Activated CD8-positive, alpha-beta T cell treated with anti-CD3 and anti-CD28 coated beads for 36 hours (primary cell): ENCODE measurements around the gene CD109. TPM values are rescaled to one million over a fixed set of nuclear protein-coding genes. Genes with fewer than 3 reads are reported as not detected.
"Not testable (repeated sequence)": the region's sequence is repeated elsewhere in the genome, so short reads cannot be mapped to it uniquely, and the experiment has no call there.

Source experiments
- ATAC-seq: fragments of 200-7000 bp; cut with Tn5 transposase; one replicate; pipeline ENCODE4 v1.10.0; 2021; ENCODE audit warnings: mild to moderate bottlenecking, moderate library complexity
- CTCF ChIA-PET: fragments of 350-600 bp; sonication (Branson Sonifier 250); formaldehyde crosslinking; loops from one replicate; lab custom pipeline; 2021; ENCODE audit warnings: antibody characterized with exemption; lab: Charles Lee
- POLR2A ChIA-PET: fragments of 350-600 bp; sonication (Branson Sonifier 250); formaldehyde crosslinking; loops from one replicate; lab custom pipeline; 2021; ENCODE audit warnings: antibody characterized with exemption; lab: Charles Lee
- DNase-seq: peaks from one replicate; pipeline ENCODE4 v3.0.0-alpha.2; 2020
- H3K27ac Mint-ChIP-seq: one replicate; pipeline ENCODE4 v1.8.0; 2021; ENCODE audit warnings: mild to moderate bottlenecking, mixed read lengths
- H3K27me3 Mint-ChIP-seq: one replicate; pipeline ENCODE4 v1.8.0; 2021; ENCODE audit warnings: mixed read lengths
- H3K36me3 Mint-ChIP-seq: one replicate; pipeline ENCODE4 v1.8.0; 2021; ENCODE audit warnings: low read depth, mixed read lengths
- H3K4me1 Mint-ChIP-seq: one replicate; pipeline ENCODE4 v1.8.0; 2021; ENCODE audit warnings: low read depth, mixed read lengths
- H3K4me3 Mint-ChIP-seq: one replicate; pipeline ENCODE4 v1.8.0; 2021; ENCODE audit warnings: mild to moderate bottlenecking, moderate library complexity, mixed read lengths
- H3K9me3 Mint-ChIP-seq: one replicate; pipeline ENCODE4 v1.8.0; 2021; ENCODE audit warnings: mixed read lengths
- CTCF ChIP-seq: fragments of 200-600 bp; IDR thresholded peaks from one replicate; pipeline ENCODE4 v1.8.0; 2022; ENCODE audit warnings: antibody characterized with exemption, mild to moderate bottlenecking
- intact Hi-C: fragments of 100-400 bp; cut with micrococcal nuclease; formaldehyde crosslinking; loops from one replicate; pipeline ENCODE4 v1.10.0; 2022
- total RNA-seq, 2 experiments: library from RNA; stranded (reverse); gene quantifications; one replicate each; pipeline ENCODE4 v1.2.3, GENCODE V29; 2021

The CD109 gene
- total RNA-seq, 2 experiments from 2014 or later, result 9.5 to 10.6 TPM

GRCh38 chr6:73671911-73672685 is 23.9 kb upstream of the CD109 start:
- Mint-ChIP-seq H3K27ac (no peak overlapping the region), H3K4me3 (no peak overlapping the region), H3K9me3 (no peaks in the 10 kb centered on the region), H3K4me1 (peaks cover 12% of the 10 kb centered on the region), H3K27me3 (peaks cover 36% of the 10 kb centered on the region), H3K36me3 (no peaks in the 10 kb centered on the region)
- intact Hi-C loops, result no loop called here
- no peak for TF ChIP-seq CTCF
- DNase-seq, result no peak
- no peak for ATAC-seq
- CTCF ChIA-PET, result interaction anchor here (1.0 to 9.9 kb wide), 3 partner anchors 16 to 67 kb away, joined by 4 to 135 read pairs (median 4); no protein-coding TSS in a partner anchor
- POLR2A ChIA-PET, result no interaction called here

- ATAC-seq, result peak; percentile 94
- peaks cover 22% of the 10 kb centered on the region for H3K27me3 Mint-ChIP-seq
- peak; percentile 93 for TF ChIP-seq CTCF
These were observed 20.4 kb upstream of the CD109 start for GRCh38 chr6:73675466-73676098.

GRCh38 chr6:73679009-73679408 is 17.0 kb upstream of the CD109 start:
- no peak for TF ChIP-seq CTCF
- H3K36me3 Mint-ChIP-seq, result no peaks in the 10 kb centered on the region
- DNase-seq, result no peak
- H3K9me3 Mint-ChIP-seq, result peaks cover 6% of the 10 kb centered on the region
- ATAC-seq, result no peak
- peaks cover 7% of the 10 kb centered on the region for H3K4me1 Mint-ChIP-seq
- H3K27me3 Mint-ChIP-seq, result peaks cover 12% of the 10 kb centered on the region
- ChIA-PET POLR2A (interaction anchor here (0.6 kb wide), 1 partner anchor 23 kb away, joined by 3 read pairs; no protein-coding TSS in a partner anchor), CTCF (interaction anchor here (0.7 to 9.9 kb wide), 2 partner anchors 26 to 53 kb away, joined by 3 to 135 read pairs; no protein-coding TSS in a partner anchor)
- H3K4me3 Mint-ChIP-seq, result no peak overlapping the region
- H3K27ac Mint-ChIP-seq, result no peak overlapping the region
- intact Hi-C loops, result no loop called here

More at GRCh38 chr6:73675466-73676098, 20.4 kb upstream of the CD109 start:
- peak; percentile 84 for DNase-seq
- intact Hi-C loops, result loop anchor here (1.0 kb wide), 1 partner anchor 58 kb away; no protein-coding TSS in a partner anchor
- H3K36me3 Mint-ChIP-seq, result no peaks in the 10 kb centered on the region
- CTCF ChIA-PET, result interaction anchor here (0.6 to 9.9 kb wide), 19 partner anchors 8 to 1534 kb away, joined by 3 to 135 read pairs (median 6); no protein-coding TSS in a partner anchor
- H3K4me3 Mint-ChIP-seq, result no peak overlapping the region
- H3K9me3 Mint-ChIP-seq, result no peaks in the 10 kb centered on the region
- no peak overlapping the region for H3K27ac Mint-ChIP-seq
- H3K4me1 Mint-ChIP-seq, result peaks cover 7% of the 10 kb centered on the region
- POLR2A ChIA-PET, result interaction anchor here (1.3 kb wide), 1 partner anchor 57 kb away, joined by 5 read pairs; no protein-coding TSS in a partner anchor

GRCh38 chr6:73679846-73680245 is 16.2 kb upstream of the CD109 start:
- ATAC-seq, H3K4me1 Mint-ChIP-seq, H3K4me3 Mint-ChIP-seq, H3K27ac Mint-ChIP-seq, H3K9me3 Mint-ChIP-seq, intact Hi-C loops, POLR2A ChIA-PET, H3K36me3 Mint-ChIP-seq, DNase-seq: not testable (repeated sequence)
- peaks cover 12% of the 10 kb centered on the region for H3K27me3 Mint-ChIP-seq
- CTCF ChIA-PET, result interaction anchor here (1.0 to 9.9 kb wide), 2 partner anchors 52 to 59 kb away, joined by 3 to 135 read pairs; no protein-coding TSS in a partner anchor

- Mint-ChIP-seq H3K4me1 (peaks cover 5% of the 10 kb centered on the region), H3K27ac (no peak overlapping the region), H3K27me3 (peaks cover 11% of the 10 kb centered on the region), H3K9me3 (peaks cover 6% of the 10 kb centered on the region), H3K4me3 (no peak overlapping the region), H3K36me3 (no peaks in the 10 kb centered on the region)
- ChIA-PET CTCF (interaction anchor here (1.0 to 9.9 kb wide), 3 partner anchors 52 to 1530 kb away, joined by 3 to 135 read pairs (median 3); no protein-coding TSS in a partner anchor), POLR2A (interaction anchor here (0.8 kb wide), 1 partner anchor 160 kb away, joined by 3 read pairs; the partner anchor contains the start of gene EEF1A1)
- TF ChIP-seq CTCF, result no peak
- intact Hi-C loops, result no loop called here
- DNase-seq (no peak), ATAC-seq (no peak)
These were observed 15.6 kb upstream of the CD109 start for GRCh38 chr6:73680289-73680918.

- H3K27me3 Mint-ChIP-seq, intact Hi-C loops, DNase-seq, H3K36me3 Mint-ChIP-seq, ATAC-seq, H3K9me3 Mint-ChIP-seq, H3K4me3 Mint-ChIP-seq, POLR2A ChIA-PET, H3K4me1 Mint-ChIP-seq, H3K27ac Mint-ChIP-seq: not testable (repeated sequence)
- CTCF ChIA-PET, result interaction anchor here (0.7 to 1.4 kb wide), 3 partner anchors 8 to 1525 kb away, joined by 3 to 7 read pairs (median 3); no protein-coding TSS in a partner anchor
These were observed 12.4 kb upstream of the CD109 start for GRCh38 chr6:73683574-73683973.
